HG02970 (cell line): ENCODE results near the gene FAM222A.

Source experiments
- ATAC-seq: cut with Tn5 transposase; IDR thresholded peaks from one replicate; pipeline ENCODE4 v1.9.1; 2021; ENCODE audit warnings: mild to moderate bottlenecking, moderate library complexity, moderate number of reproducible peaks; ENCODE audit not compliant: unreplicated experiment, low FRiP score

FAM222A gene

DNA sequence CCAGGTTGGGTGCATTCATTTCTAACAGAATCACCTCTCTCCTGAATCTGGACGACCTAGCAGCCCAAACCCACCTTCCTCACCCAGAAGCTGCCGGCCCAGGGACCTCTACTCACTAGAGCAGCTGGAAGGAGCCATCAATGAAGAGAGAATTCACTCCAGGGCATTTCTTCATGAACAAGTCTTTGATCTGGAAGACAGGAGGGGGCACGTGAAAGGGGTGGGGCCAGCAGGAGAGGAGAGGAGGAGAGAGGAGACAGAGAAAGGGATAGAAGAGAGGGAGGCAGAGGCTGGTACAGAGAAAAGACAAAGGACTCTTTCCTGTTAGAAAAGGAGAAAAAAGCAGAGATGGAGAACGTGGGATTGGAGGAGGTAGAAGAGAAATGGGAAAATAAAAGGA, 79.8 kb downstream of the FAM222A start:
- ATAC-seq, result no peak

DNA sequence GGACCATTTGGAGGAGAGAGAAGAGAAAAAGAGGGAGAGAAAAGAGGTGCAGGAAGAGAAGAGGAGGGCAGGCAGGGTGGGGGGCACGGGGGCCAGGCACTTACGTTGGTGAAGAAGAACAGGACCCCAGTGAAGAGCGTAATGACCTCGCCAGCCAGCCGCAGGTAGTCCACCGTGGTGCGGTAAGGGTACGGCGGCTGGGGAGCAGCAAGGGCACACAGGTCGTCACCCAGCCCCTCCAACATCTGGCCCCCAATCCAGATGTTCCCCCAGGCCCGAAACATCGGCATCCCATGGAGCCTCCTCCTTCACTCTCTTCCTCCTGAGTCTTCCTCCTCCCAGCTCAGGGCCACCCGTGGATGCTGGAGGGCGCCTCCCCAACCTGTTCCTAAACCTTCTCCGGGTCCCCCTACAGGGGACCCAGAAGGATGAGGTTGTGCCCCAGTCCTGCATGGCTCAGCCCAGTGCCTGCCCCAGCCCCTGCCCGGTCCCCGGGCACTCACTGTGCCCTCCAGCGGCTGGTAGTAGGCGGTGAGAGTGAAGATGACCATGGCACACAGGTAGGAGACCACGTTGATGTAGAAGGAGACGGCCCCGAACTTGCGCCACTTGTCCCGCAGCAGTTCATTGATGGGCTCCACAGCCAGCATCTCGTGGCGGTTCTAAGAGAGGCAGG, 80.3 kb downstream of the FAM222A start:
- ATAC-seq, result no peak

DNA sequence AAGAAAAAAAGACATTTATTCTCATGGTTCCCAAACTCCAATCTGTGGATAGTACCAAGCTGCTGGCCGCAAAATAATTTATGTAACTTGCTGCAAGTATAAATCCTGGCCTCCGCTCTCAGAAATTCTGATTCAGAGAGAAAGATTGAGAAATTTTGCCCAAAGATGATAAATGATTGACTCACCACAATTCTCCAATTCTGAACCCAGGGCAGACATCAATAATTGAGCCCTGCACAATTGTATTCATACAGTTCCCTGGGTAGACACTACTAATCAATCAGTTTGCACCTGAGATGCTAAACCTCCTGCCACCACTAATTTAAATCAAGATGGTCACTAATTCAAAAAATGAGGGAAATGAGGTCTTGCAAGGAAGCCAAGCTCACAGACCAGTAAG, 81.4 kb downstream of the FAM222A start:
- ATAC-seq, result no peak

DNA sequence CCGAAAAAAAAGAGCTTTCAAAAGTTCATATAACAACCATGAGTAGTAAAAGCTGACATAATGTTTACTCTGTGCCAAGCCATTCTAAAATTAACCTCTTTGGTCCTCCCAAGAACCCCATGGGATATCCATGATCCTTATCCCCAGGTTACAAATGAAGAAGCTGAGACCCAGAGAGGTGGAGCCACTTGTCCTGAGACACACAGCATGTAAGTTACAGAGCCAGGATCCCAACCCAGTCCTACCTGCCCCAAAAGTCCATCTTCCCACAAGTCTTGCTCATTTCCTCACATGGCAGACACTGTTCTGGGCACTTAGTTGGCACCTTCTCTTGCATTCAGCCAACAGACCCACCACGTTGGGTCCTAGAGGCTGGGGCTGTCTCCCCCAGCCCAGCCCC, 82.4 kb downstream of the FAM222A start:
- ATAC-seq, result no peak

DNA sequence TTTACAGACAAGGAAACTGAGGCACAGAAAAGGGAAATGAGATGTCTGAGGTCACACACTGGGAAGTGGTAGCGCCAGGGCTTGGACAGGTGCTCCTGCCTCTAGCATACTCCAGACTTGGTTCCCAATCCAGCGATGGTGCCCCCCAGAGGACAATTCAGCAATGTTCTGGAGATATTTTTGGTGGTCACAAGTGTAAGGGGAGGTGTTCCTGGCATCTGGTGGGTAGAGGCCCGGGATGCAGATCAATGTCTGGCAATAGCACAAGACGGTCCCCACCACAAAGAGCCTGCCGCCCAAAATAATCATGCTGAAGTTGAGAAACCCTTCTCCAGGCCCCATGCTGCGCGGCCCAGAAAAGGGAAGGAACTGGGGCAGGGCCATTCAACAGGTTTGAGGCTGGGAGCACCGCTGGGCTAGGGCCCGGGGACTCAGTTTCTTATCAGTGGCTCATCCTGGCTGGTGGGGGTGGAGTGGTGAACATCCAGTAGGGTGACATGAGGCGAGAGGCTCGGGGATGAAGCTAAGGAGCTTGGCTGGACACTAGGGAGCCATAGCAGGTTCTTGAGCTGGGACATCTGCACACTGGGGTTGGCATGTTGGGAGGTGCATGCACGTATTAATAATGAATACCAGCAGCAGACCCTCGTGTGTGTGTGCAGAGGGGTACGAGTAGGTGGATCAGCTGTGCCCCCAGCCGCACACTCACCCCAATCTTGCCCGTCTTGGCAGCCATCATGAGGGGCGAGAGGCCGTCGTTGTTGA, 84.5 kb downstream of the FAM222A start:
- no peak for ATAC-seq

DNA sequence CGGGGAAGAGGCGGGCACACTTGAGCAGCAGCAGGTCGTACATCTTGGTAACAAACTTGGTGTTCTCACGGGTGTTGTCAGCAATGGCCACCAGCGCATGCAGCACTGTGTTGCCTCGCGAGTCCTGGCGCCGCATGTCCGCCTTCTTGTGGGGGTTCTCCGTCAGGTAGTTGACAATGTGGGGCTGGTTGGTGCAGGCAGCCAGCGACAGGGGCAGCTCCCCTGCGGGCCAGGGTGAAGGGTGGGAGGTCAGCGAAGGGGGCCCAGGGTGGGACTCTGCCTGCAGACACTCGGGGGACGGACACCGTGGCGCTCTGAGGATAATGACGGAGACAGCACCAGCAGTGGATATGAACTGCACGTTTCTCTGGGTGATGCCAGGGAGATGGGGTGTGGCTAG, 85.1 kb downstream of the FAM222A start:
- no peak for ATAC-seq

DNA sequence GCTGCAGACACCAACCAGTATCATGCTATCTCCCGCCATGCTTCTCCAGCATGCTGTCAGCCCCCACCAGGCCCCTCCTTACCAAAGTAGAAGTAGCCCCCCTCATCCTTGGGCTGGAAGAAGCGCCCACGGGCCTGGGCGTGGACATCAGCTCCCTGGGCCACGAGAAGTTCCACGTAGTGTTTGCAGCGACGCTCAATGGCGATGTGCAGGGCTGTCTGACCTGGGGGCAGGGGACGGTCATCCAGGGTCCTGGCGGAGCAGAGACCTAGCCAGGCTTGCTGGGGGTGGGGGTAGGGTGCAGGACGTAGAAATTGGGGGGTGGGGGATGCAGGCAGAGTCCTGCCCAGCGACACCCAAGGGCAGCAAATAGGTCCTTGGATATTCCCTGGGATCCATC, 86.9 kb downstream of the FAM222A start:
- no peak for ATAC-seq

DNA sequence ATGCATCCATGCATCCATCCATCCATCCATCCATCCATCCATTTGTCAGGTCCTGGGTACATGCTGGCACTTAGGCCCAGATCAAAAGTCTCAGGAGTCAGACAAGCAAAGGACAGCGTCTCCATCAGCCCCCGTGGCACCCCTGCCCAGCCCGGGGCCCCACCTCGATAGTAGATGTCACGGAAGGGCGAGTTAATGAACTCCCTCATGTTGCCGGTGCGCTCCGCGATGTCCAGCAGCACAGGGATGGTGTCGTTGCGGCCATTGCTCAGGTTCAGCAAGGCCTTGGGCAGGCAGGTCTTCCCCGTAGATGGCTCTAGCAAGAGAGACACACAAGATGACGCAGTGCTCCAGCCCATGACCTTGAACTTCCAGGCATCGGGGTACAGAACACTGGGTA, 89.2 kb downstream of the FAM222A start:
- ATAC-seq, result no peak

DNA sequence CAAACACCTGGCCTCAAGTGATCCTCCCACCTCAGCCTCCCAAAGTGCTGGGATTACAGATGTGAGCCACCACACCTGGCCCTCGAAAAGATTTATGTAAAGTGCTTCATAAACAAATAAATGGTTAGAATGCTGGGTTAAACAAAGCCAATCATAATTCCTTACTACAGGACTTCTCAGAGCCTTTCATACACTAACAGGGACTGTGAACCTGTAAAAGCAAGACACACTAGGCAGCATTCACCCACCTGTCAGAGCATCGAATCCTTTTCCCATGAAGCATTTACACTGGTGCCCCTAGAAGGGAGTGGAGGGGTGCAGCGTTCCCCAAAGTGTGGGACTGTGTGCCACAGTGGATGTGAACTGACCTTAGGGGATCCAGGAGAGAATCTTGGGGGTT, 90.1 kb downstream of the FAM222A start:
- no peak for ATAC-seq

DNA sequence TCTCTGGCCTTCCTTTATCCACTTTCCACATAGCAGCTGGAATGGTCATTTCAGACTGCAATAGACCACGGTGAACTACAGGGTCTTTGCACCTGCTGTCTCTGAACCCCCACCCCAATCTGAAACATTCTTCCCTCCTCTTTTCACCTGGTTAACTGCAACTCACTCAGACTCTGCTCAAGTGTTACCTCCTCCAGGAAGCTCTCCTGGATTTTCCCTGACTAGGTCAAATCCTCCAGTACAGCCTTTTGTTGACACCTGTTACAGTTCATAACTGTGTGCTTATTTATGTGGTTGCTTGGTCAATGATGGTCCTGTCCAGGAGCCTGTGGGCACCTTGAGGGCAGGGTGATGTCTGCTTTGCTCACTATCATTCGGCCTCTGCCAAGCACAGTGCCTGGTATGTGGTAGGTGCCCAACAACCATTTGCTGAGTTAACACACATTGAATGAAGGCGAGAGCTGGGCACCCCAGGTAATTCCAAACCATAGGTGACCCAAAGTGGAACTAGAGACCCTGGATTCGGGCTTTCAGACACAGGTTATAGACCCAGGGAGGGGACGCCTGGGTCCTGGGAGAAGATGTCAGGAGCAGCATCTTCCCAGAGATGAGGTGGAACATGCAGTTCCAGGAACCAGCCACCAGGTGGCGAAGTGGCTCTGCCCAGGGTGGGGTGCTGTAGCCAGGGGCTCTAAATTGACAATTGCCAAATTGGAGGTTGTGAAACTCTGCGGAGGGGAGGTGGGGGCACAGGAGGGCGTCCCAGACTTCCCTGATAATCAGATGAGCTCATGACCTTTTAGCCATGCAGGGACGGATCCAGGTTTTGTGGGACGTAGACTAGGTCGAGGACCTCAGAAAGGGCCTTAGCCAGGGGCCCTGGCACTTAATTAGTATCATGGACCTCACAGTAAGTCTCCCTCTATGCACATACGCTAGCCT, 91.5 kb downstream of the FAM222A start:
- ATAC-seq, result no peak

DNA sequence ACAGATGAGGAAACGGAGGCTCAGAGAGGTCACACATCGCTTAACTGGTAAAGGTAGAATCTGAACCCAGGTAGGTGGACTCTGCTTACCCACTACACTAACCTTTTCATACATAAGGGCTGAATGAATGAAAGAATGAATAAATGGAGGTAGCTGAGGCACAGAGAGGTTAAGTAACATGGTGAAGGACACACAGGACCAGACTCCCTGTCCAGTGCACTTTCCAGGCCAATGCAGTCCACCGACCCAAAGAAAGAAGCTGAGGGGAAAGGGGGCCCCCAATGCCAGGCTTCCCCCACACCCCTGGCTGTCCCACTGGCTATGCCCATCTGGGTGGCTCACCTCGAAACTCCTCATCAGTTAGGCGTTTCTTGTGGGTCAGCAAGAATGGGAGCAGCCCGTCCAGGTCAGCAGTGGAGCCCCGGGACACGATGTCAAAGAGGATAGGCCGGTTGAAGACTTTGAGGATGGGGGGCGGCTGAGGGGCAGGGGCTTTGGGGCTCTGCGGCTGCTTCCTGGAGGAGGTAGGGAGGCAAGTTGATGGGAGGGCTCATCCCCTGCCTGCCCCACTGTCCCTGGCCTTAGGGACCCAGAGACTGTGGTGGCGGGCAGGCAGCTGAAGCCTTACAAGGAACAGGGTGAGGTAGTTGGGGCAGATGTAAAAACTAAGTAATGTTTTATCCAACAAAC, 94.5 kb downstream of the FAM222A start:
- no peak for ATAC-seq

DNA sequence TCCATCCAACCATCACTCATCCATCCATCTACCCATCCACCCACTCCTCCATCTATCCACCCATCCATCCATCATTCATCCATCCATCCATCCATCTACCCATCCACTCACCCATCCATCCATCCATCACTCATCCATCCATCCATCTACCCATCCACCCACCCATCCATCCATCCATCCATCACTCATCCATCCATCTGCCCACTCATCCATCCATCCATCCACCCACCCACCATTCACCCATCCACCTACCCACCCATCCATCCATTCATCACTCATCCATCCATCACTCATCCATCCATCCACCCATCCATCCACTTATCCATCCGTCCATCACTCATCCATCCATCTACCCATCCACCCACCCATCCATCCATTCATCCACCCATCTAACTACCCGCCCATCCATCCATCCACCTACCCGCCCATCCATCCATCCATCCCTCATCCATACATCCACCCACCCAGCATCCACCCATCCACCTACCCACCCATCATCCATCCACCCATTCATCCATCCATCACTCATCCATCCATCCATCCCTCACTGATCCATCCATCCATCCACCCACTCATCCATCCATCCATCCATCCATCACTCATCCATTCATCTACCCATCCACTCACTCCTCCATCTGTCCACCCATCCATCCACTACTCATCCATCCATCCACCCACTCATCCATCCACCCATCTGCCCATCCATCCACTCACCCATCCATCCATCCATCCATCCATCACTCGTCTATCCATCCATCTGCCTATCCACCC, 95.4 kb downstream of the FAM222A start:
- ATAC-seq, result no peak

DNA sequence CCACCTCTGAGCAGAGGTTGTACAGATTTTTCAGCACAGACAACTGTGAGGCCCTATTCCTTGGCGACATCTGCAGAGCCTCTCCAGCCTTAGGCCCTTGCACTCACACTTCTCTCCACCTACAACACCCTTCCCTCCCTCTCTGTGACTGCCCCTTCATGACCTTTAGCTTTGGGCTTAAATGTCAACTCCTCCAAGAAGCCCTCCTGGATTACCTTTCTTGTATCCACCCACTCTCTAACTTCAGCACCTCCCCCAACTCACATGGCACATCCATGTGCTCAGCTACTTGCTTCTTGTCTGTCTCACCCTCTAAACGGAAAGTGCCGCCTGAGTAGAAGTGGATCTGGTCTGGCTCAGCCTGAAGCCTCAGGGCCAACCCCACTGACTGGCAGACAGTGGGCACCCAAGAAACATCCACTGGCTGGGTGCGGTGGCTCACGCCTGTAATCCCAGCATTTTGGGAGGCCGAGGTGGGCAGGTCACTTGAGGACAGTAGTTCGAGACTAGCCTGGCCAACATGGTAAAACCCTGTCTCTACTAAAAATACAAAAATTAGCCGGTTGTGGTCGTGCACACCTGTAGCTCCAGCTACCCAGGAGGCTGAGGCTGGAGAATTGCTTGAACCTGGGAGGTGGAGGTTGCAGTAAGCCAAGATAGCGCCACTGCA, 97.5 kb downstream of the FAM222A start:
- ATAC-seq, result no peak

DNA sequence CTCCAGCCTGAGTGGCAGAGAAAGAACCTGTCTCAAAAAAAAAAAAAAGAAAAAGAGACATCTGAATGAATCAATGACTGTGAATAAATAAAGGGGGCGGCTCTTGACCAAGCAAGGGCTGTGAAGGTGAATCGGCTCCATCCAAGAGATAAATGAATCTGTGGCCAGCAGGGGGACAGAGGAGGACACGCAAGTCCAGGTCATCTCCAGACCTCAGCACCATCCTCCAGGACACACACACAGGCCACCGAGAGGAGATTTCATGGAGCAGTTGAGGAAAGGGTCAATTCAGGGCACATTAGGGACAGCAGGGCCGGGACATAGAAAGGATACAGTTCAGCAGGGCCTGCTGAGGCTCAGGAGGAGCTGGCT, 98.0 kb downstream of the FAM222A start:
- ATAC-seq, result no peak

DNA sequence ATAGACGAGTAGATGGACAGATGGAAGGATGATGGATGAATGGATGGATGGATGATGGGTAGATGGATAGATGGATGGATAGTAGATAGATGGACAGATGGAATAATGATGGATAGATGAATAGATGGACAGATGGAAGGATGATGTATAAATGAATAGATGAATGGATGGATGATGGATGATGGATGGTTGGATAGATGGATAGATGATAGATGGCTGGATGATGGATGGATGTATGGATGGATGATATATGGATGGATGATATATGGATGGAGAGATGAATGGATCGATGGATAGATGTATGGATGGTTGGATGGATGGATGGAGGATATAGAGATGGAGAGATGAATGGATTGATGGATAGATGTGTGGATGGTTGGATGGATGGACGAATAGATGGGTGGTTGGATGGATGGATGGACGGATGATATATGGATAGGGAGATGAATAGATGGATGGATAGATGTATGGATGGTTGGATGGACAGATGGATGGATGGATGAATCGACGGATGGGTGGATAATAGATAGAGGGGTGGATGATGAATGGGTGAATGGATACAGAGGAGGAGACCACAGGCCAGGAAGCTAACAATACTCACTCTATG, 100.3 kb downstream of the FAM222A start:
- ATAC-seq, result no peak

DNA sequence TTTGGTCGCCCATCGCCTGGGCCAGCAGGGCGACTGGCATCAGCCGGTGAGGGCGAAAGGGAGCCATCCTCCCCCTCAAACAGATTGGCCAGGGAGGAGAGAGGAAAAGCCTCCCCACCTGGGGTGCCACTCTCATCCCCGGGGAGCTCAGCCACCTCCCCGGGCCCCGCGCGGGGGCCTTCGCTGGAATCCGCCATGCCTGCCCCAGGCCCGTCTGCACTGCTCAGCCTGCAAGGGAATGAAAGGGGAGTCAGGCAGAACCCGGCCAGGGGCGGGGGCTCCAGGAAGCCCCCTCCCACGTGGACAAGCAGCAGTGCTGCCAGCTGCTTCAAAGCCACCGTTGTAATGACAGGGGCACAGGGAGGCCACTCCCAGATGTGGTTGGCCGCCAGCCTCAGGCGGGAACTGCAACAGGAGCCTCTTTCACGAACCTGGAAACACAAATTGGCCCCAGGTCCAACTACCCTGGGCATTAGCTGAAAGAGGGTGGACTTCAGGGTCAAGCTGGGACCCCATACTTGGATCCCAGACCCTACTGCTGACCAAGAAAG, 101.0 kb downstream of the FAM222A start:
- ATAC-seq, result no peak

DNA sequence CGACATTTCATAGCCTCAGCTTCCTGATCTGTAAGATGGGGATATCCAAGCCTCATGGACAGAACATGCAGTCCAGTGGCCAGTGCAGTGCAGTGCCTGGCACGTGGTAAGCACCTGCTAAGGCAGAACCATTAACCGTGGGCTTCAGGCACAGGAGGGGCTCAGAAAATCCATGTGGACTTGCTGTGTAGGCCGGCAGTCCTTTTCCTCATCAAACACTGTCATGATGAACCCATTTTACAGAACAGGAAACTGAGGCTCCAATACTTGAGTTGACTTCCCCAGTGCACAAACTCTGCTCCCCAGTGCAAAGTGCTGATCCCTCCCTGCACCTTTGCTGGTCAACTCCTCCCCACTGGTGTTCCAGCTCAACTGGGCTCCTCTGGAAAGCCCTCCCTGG, 101.6 kb downstream of the FAM222A start:
- no peak for ATAC-seq

DNA sequence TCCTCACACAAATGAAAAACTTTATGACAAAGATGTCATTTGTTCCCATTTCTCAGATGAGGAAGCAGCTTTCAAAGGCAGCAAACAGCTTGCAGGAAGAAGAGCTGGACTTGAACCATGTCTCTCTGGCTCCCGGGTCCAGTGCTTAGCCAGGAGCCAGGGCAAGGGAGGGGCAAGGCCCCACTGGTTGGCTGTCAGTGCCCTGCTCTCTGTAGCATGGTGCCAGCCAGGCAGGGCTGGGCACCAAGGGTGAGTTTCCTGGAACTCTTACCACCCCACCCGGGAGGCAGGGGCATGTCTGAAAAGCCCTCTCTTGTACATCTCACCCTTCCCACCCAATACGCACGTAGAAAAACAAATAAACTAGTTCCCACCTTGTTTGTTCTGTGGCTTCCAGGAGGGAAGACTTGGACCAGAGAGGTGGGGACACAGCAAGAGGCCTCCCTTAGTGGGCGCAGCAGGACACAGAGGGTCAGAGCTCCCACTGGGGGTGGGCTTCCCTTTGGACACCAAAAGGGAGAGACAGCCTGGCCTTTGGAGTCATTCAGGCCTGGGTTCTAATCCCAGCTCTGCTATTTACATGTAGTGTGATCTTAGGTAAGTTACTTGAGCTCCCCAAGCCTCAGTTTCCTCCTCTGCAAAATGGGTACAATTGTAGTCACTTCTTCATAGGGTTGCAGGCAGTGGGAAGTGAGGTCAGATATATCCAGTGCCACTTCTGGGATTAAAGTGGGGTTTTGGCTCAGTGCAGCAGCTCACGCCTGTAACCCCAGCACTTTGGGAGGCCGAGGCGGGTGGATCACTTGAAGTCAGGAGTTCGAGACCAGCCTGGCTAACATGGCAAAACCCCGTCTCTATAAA, 102.4 kb downstream of the FAM222A start:
- ATAC-seq, result no peak
